NCI-H1105 treated with DMSO at 0.1 percent for 48 hours (cell line): ENCODE data around the gene SLC6A3.
"Not testable (repeated sequence)": the region's sequence is repeated elsewhere in the genome, so short reads cannot be mapped to it uniquely, and the experiment has no call there.

Source experiments
- DNase-seq: peaks from one replicate; lab custom pipeline; 2025; lab: John Stamatoyannopoulos, UW

SLC6A3 gene

DNA sequence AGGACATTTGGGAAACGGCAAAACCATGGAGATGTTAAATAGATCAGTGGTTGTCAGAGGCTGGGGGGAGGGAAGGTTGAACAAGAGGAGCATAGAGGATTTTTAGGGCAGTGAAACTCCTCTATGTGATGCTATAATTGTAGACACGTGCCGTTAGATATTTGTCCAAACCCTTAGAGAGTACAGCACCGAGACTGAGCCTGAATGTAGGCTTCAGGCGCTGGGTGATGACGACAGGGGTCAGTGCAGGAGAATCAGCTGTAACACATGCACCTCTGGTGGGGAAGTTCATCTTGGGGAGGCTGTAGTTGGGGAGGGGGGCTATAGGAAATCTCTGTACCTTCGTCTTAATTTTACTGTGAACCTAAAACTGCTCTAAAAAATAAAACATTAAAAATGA, 78.1 kb downstream of the SLC6A3 start:
- DNase-seq = no peak

GRCh38 chr5:1366514-1366913, 78.7 kb downstream of the SLC6A3 start:
- no peak for DNase-seq

DNA sequence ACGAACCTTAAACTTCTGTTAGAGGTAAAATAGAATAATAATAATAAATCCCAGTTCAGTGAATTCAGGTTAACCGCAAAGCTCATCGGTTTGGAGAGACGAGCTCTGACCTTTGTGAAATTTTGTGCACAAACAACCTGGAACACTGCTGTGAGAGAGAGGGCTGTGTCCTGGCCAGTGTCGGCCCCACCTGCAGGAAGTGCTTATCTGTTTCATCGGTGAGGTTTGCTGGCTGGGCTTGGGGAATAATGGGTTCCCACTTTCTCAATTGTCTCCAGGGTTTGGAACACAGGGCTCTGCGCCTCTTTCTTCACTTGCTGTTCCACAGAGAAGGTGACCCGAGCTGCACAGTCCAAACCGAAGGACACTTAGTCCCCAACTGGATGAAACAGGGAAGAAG, 81.0 kb downstream of the SLC6A3 start:
- no peak for DNase-seq

- DNase-seq = no peak
Observed at GRCh38 chr5:1363581-1363980, 81.7 kb downstream of the SLC6A3 start.

GRCh38 chr5:1363160-1363559, 82.1 kb downstream of the SLC6A3 start:
- DNase-seq = no peak

DNA sequence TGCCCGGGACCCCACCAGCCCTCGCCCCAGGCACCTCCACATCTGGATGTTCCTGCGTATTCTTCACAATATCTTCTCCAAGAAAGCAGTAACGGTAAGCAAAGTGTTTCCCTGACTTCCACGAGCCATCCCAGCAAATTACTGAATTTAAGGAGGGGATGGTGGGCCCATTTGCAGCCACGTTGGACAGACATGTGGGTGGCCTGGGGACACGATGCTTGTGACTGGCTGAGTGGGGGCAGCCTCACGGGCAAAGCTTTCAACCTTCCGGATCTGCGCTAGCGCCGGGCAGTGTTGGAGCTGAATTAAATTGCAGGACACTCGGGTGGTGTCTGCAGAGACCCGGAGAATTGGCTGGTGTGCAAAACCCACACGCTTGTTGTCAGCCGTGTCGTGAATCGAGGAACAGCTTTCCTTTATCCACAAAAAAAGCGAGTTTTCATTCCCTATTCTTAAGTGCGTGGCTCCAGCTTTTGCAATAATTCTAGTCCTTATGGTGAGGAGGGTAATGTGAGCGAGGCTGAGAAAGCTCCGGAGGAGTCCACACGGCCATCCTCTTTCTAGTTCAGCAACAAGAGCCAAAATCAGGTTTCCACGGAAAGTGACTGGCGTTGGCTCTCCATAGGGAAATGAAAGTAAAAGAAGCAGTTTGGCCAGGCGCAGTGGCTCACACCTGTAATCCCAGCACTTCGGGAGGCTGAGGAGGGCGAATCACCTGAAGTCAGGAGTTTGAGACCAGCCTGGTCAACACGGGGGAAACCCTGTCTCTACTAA, 82.8 kb downstream of the SLC6A3 start:
- DNase-seq = no peak

- DNase-seq = no peak
Observed at GRCh38 chr5:1360861-1361260, 84.4 kb downstream of the SLC6A3 start.

DNA sequence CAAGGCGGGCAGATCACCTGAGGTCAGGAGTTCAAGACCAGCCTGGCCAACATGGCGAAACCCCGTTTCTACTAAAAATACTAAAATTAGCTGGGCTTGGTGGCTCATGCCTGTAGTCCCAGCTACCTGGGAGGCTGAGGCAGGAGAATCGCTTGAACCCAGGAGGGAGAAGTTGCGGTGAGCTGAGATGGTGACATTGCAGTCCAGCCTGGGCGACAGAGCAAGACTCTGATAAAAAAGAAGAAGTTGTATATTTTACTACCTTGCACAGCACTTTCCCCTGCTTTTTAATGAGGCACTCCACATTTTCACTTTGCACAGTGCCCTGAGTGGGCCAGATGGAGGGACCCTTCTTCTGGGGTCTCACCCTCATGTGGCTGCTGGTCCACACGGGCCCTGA, 84.9 kb downstream of the SLC6A3 start:
- DNase-seq = not testable (repeated sequence)

DNA sequence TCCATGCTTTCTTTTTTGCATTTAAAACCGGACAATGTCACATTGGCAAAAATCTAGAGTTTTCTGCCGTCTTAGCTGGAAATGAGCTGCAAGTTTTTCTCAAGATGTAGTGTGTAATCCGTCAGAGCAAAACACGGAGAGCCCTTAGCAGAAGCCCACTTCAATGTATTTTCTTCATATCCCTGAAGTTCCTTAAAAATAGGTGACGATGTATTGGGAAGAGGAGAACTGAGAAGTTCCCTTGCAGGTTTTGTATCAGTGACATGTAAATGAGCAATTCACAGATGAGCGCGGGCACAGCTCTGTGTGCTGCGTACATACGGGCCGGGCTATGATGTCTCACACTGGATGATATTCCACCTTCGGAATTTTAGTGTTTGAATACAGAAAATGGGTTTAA, 85.5 kb downstream of the SLC6A3 start:
- DNase-seq = no peak

GRCh38 chr5:1359031-1359645, 86.1 kb downstream of the SLC6A3 start:
- DNase-seq = no peak

- DNase-seq = no peak
Observed at GRCh38 chr5:1358726-1359025, 86.6 kb downstream of the SLC6A3 start.

GRCh38 chr5:1357946-1358725, 87.1 kb downstream of the SLC6A3 start:
- no peak for DNase-seq

DNA sequence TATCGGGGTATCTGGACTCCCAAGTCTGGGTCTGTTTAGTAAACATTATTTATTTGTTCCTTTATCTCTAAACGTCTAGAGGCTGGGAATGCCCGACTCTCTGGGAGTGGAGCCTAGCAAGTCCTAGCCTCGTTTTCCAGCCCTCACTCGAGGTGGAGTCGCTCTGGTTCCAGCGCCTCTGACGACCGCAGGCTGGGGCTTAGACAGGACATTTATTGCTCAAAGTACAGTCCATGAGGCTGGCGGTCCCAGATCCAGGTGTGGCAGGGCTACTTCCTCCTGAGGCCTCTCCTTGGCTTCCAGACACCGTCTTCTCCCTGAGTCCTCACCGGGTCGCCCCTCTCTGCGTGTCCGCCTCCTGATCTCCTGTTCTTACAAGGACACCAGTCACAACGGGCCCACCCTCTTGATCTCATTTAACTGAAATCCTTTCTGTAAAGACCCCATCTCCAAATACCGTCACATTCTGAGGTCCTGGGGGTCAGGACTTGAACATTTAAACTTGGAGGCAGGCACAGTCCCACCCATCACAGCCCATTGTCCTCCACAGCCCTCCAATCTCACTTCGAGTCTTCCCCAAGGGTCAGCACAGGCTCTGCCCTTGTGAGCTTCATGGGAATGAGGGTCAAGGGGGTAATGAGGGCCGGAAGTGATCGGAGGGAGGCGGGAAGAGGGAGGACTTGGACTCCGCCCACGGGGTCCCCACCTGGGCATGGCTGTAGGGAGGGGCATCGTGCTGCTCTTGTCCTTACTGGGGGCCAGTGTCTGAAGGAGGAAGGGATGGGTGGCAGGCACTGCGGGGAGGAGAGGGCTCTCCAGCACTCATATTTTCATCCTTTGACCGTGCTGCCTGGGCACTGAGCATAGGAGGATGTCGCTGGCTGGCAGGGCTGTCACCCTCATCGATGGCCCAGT, 88.1 kb downstream of the SLC6A3 start:
- no peak for DNase-seq

- no peak for DNase-seq
Observed at GRCh38 chr5:1354576-1354975, 90.7 kb downstream of the SLC6A3 start.

GRCh38 chr5:1352231-1353219, 92.7 kb downstream of the SLC6A3 start:
- no peak for DNase-seq

- no peak for DNase-seq
Observed at GRCh38 chr5:1351156-1351555, 94.1 kb downstream of the SLC6A3 start.

DNA sequence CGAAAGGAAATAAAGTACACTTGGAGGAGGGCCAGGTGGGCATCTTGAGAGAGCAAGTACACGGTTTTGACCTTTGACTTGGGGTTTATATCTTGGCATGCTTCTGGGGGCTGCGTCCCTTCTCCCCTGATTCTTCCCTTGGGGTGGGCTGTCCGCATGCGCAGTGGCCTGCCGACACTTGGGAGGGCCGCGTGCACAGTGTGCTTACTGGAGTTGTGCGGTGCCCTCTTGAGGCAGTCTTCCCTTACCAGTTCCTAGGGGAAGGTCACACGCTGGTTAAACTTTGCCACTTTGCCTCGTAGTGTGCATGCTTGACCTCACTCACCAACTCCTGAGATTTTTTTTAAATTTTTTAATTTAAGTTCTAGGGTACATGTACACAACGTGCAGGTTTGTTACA, 96.0 kb downstream of the SLC6A3 start:
- DNase-seq = no peak

DNA sequence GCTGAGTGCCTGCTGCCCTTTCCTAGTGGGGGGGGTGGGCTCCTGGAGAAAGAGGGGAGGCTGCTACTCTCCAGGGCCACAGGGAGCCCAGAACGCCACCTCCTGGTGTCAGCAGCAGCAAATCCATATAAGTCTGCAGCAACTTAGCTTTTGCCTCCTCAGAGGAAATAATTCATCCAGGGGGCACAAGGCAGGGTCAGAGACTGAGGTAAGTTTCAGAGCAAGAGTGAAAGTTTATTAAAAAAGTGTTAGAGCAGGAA, 96.3 kb downstream of the SLC6A3 start:
- no peak for DNase-seq

DNA sequence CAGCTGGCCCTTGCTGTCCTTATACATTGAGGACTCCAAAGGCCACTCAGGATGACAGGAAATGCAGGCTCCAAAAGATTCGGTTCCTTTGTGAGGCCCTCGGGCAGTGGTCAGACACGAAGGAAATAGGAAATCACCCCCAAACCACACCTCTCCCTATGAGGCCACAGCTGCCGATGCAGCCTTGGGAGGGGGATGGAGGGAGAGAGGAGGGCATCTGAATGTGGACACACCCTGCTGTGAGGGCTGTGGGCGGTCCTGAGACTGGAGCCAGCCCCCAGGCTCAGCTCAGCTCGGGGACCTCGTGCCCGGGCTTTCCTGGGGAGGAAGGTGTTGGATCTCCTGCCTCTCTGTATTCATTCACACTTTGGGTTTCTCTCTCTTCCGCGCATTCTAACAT, 97.7 kb downstream of the SLC6A3 start:
- no peak for DNase-seq

GRCh38 chr5:1346627-1347440, 98.4 kb downstream of the SLC6A3 start:
- DNase-seq = no peak
